Left ventricle myocardium inferior (tissue), 1 donor: ENCODE data around the gene LRBA. TPM values are rescaled to one million over a fixed set of nuclear protein-coding genes. Genes with fewer than 3 reads are reported as not detected.

ENCODE experiments used
- DNase-seq: peaks from one replicate; pipeline ENCODE4 v3.0.0-alpha.2; 2020
- H3K27ac ChIP-seq: fragments of 200-600 bp; replicated peaks from 2 replicates; pipeline ENCODE4 v1.8.0; 2021
- H3K27me3 ChIP-seq: fragments of 200-600 bp; 2 replicates; pipeline ENCODE4 v1.8.0; 2021; ENCODE audit warnings: low read depth
- H3K36me3 ChIP-seq: fragments of 200-600 bp; 2 replicates; pipeline ENCODE4 v1.8.0; 2021
- H3K4me1 ChIP-seq: fragments of 200-600 bp; 2 replicates; pipeline ENCODE4 v1.8.0; 2021
- H3K4me3 ChIP-seq: fragments of 200-600 bp; 2 replicates; pipeline ENCODE4 v1.8.0; 2021; ENCODE audit warnings: mild to moderate bottlenecking, moderate library complexity
- H3K9me3 ChIP-seq: fragments of 200-600 bp; replicated peaks from 2 replicates; pipeline ENCODE4 v1.8.0; 2021
- CTCF ChIP-seq: fragments of 200-600 bp; IDR thresholded peaks from 2 replicates; pipeline ENCODE4 v1.8.0; 2021; ENCODE audit warnings: antibody characterized with exemption, mild to moderate bottlenecking, borderline replicate concordance
- intact Hi-C: fragments of 100-400 bp; cut with micrococcal nuclease; formaldehyde crosslinking; loops from one replicate; pipeline ENCODE4 v1.11.0; 2022
- total RNA-seq: library from RNA; stranded (reverse); fragmentation: NEBNext Ultra II Directional; extraction: Animal tissue kit (Norgen Biotek cat#: 25700); gene quantifications from one replicate; pipeline ENCODE4 v1.2.1, GENCODE V29; 2021
- donor health status: DM: no; HTN: yes; CAD: no; lungs with severe emphysema.

Gene LRBA
- total RNA-seq, 1 donor from 2014 or later, result 19.1 TPM

- Histone ChIP-seq H3K4me3 (no peak overlapping the region), H3K4me1 (peaks cover 20% of the 10 kb centered on the region), H3K27ac (no peak overlapping the region), H3K9me3 (no peaks in the 10 kb centered on the region), H3K27me3 (no peaks in the 10 kb centered on the region), H3K36me3 (no peaks in the 10 kb centered on the region)
- intact Hi-C loops, result no loop called here
- no peak for TF ChIP-seq CTCF
- DNase-seq, result no peak
Observed at GRCh38 chr4:150773729-150774449, 241.2 kb downstream of the LRBA start.

- Histone ChIP-seq H3K4me1 (peaks cover 13% of the 10 kb centered on the region), H3K9me3 (no peaks in the 10 kb centered on the region), H3K27ac (no peak overlapping the region), H3K27me3 (no peaks in the 10 kb centered on the region), H3K36me3 (no peaks in the 10 kb centered on the region), H3K4me3 (no peak overlapping the region)
- no peak for DNase-seq
- no peak for TF ChIP-seq CTCF
- intact Hi-C loops, result no loop called here
Observed at GRCh38 chr4:150773032-150773431, 242.1 kb downstream of the LRBA start.

- H3K27me3 ChIP-seq, result no peaks in the 10 kb centered on the region
- no peak for TF ChIP-seq CTCF
- no peak overlapping the region for H3K4me3 ChIP-seq
- no peak for DNase-seq
- intact Hi-C loops, result no loop called here
- H3K27ac ChIP-seq, result no peak overlapping the region
- no peaks in the 10 kb centered on the region for H3K9me3 ChIP-seq
- peaks cover 13% of the 10 kb centered on the region for H3K4me1 ChIP-seq
- H3K36me3 ChIP-seq, result no peaks in the 10 kb centered on the region
Observed at GRCh38 chr4:150771382-150771781, 243.7 kb downstream of the LRBA start.

- intact Hi-C loops, result no loop called here
- Histone ChIP-seq H3K27ac (no peak overlapping the region), H3K27me3 (no peaks in the 10 kb centered on the region), H3K4me3 (no peak overlapping the region), H3K4me1 (peaks cover 13% of the 10 kb centered on the region), H3K9me3 (peaks cover under 1% of the 10 kb centered on the region), H3K36me3 (no peaks in the 10 kb centered on the region)
- no peak for TF ChIP-seq CTCF
- no peak for DNase-seq
Observed at GRCh38 chr4:150769845-150770244, 245.2 kb downstream of the LRBA start.

- Histone ChIP-seq H3K36me3 (no peaks in the 10 kb centered on the region), H3K27me3 (no peaks in the 10 kb centered on the region), H3K27ac (no peak overlapping the region), H3K9me3 (peaks cover 6% of the 10 kb centered on the region), H3K4me3 (no peak overlapping the region), H3K4me1 (peaks cover 11% of the 10 kb centered on the region)
- no peak for DNase-seq
- no peak for TF ChIP-seq CTCF
- intact Hi-C loops, result no loop called here
Observed at GRCh38 chr4:150769248-150769647, 245.8 kb downstream of the LRBA start.
